ENCODE data around the gene CACNA2D3.

DNA sequence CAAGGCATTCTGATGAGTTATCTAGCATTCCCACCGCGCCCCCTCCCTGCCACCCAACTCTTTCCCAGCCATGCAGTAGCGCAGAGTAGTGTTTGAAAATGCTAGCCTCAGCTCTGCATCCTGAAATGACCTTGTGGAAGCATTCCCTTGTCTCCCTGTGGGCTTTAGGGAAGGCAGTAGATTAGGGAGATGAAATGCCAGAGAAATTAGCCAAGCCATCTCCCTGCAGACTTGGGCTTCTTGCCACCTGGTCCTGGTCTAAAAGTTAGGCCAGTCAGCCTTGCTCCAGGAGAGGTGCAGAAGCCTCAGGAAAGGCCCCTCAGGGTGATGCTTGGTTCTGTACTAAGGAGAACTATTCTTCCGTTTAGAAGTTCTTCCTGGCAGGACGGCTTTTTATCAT lies 231.2 kb downstream of the CACNA2D3 start:
- TF ChIP-seq POLR2AphosphoS5 (IDR thresholded peaks at IDR 0.05) = no peak
- no peak for TF ChIP-seq CTCF (IDR thresholded peaks at IDR 0.05; ENCODE audit: poor library complexity, severe bottlenecking)
- TF ChIP-seq EP300 (conservative IDR thresholded peaks at IDR 0.05; ENCODE audit: poor library complexity, severe bottlenecking) = no peak
- no peak for TF ChIP-seq TAF1 (IDR thresholded peaks at IDR 0.05; ENCODE audit: low read depth)
- no peak for TF ChIP-seq MXI1 (conservative IDR thresholded peaks at IDR 0.05; ENCODE audit: poor library complexity, severe bottlenecking)

Data from neural cell (in vitro differentiated cells).